Fibroblast of lung (primary cell): ENCODE results near the gene NOL4L. TPM values are rescaled to one million over a fixed set of nuclear protein-coding genes. Genes with fewer than 3 reads are reported as not detected.

ENCODE experiments used
- DNase-seq, 2 donors: peaks; one replicate each; pipeline versions ENCODE4 v3.0.0 to v3.0.0-alpha.2; 2010; ENCODE audit warnings: low read depth in 2 of 2
- H2AFZ ChIP-seq: 2 replicates; pipeline ENCODE4 v1.5.1; 2012; ENCODE audit warnings: low read length, control low read depth, inconsistent platforms
- H3K27ac ChIP-seq: 2 replicates; pipeline ENCODE4 v1.5.1; 2011; ENCODE audit warnings: low read length, control low read depth; ENCODE audit not compliant: insufficient read depth
- H3K27me3 ChIP-seq: 2 replicates; pipeline ENCODE4 v1.5.1; 2011; ENCODE audit warnings: mild to moderate bottlenecking, low read length; ENCODE audit not compliant: control insufficient read depth, insufficient read depth
- H3K36me3 ChIP-seq: 2 replicates; pipeline ENCODE4 v1.5.1; 2011; ENCODE audit warnings: low read length; ENCODE audit not compliant: control insufficient read depth, insufficient read depth
- H3K4me1 ChIP-seq: 2 replicates; pipeline ENCODE4 v1.5.1; 2011; ENCODE audit warnings: low read length; ENCODE audit not compliant: control insufficient read depth, insufficient read depth; ENCODE audit errors: extremely low read depth
- H3K4me2 ChIP-seq: 2 replicates; pipeline ENCODE4 v1.5.1; 2011; ENCODE audit warnings: low read length, control low read depth; ENCODE audit not compliant: insufficient read depth; ENCODE audit errors: extremely low read depth
- H3K4me3 ChIP-seq, 4 experiments: fragments of 200-600 bp in 1 of 4; sonication (generic) in 1 of 4; replicated peaks in 1 of 4; 2 replicates each; pipeline ENCODE4 v1.5.1; 2011 to 2016; ENCODE audit warnings: low read length in 4 of 4, low read depth in 3 of 4, mild to moderate bottlenecking in 3 of 4, control low read depth in 2 of 4, inconsistent platforms in 1 of 4, mixed read lengths in 1 of 4; ENCODE audit not compliant: insufficient read depth in 1 of 4; ENCODE audit errors: control extremely low read depth in 1 of 4
- H3K79me2 ChIP-seq: 2 replicates; pipeline ENCODE4 v1.5.1; 2012; ENCODE audit warnings: mild to moderate bottlenecking, low read length, inconsistent platforms; ENCODE audit not compliant: control insufficient read depth, insufficient read depth
- H3K9ac ChIP-seq: 2 replicates; pipeline ENCODE4 v1.5.1; 2011; ENCODE audit warnings: mild to moderate bottlenecking, low read length, control low read depth; ENCODE audit not compliant: insufficient read depth
- H3K9me3 ChIP-seq: 2 replicates; pipeline ENCODE4 v1.5.1; 2012; ENCODE audit warnings: low read depth, low read length; ENCODE audit not compliant: control insufficient read depth, insufficient read depth
- H4K20me1 ChIP-seq: 2 replicates; pipeline ENCODE4 v1.5.1; 2011; ENCODE audit warnings: low read length; ENCODE audit not compliant: control insufficient read depth, insufficient read depth; ENCODE audit errors: extremely low read depth
- EZH2 ChIP-seq: IDR thresholded peaks from 2 replicates; pipeline ENCODE4 v1.5.1; 2012; ENCODE audit warnings: low read length, control low read depth, mild to moderate bottlenecking; ENCODE audit errors: missing control alignments
- polyA plus RNA-seq, 2 donors: library from polyadenylated mRNA; depleted of rRNA in 1 of 2; stranded (reverse) in 1 of 2; unstranded in 1 of 2; fragments of >200 nt; gene quantifications; 2 replicates each; pipeline ENCODE4 v1.2.1, GENCODE V29; 2011 to 2012; ENCODE audit warnings: missing spikeins in 1 of 2
- total RNA-seq: library from RNA; depleted of rRNA; stranded (reverse); fragments of >200 nt; gene quantifications from 2 replicates; pipeline ENCODE4 v1.2.1, GENCODE V29; 2014
- TF ChIP-seq, protein P1 (sequence below), 2 donors: IDR thresholded peaks in 1 of 2; conservative IDR thresholded peaks in 1 of 2; 1 replicate in 1 of 2; 2 replicates in 1 of 2; pipeline ENCODE4 v1.5.1; 2011 to 2012; ENCODE audit warnings: low read length in 2 of 2, control low read depth in 1 of 2, inconsistent platforms in 1 of 2, low read depth in 1 of 2, mild to moderate bottlenecking in 1 of 2

Gene NOL4L
- total and polyA plus RNA-seq, 2 donors (not counting 1 experiment from before 2014, with no cell fraction given), result 3.2 to 4.0 TPM

DNA sequence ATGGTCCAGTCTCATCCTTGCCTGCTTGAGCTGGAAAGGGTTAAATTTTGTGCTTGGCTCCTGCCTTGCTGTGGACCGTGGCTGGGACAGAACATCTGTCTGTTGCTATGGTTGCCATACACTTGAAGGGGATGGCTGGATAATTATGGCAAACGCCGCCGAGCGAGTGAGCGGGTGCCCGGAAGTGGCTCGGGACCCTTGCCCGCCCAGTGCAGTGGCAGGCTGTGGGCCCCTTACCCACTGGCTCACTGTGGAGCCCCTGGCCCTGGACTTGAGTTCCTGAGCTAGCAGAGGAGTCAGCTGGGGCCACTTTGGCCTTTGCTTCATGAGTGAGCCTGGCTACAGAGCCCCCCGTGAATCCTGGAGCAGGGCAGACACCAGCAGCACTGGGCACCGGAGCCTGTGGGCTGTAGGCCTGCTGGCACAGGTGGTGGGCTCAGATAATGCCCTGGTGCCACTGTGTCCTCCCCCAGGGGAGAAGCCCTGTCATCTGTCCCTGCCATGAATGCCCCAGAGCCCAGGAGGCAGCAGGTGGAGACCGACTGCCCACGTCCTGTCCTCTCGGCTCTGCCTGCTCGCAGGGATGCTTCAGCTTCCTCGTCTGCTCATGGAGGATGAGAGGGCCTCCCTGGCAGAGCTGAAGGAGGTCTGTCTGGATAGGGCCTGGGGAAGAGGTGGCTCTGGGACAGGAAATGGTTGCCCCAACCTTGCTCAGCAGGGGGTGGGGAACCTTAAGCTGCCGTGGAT, 25.5 kb upstream of the NOL4L start:
- H4K20me1 ChIP-seq, result no peaks in the 10 kb centered on the region
- DNase-seq, result no peak
- no peaks in the 10 kb centered on the region for H3K9me3 ChIP-seq
- no peaks in the 10 kb centered on the region for H3K36me3 ChIP-seq
- H3K9ac ChIP-seq, result no peak overlapping the region
- TF ChIP-seq EZH2, result no peak
- TF ChIP-seq, protein P1, sequence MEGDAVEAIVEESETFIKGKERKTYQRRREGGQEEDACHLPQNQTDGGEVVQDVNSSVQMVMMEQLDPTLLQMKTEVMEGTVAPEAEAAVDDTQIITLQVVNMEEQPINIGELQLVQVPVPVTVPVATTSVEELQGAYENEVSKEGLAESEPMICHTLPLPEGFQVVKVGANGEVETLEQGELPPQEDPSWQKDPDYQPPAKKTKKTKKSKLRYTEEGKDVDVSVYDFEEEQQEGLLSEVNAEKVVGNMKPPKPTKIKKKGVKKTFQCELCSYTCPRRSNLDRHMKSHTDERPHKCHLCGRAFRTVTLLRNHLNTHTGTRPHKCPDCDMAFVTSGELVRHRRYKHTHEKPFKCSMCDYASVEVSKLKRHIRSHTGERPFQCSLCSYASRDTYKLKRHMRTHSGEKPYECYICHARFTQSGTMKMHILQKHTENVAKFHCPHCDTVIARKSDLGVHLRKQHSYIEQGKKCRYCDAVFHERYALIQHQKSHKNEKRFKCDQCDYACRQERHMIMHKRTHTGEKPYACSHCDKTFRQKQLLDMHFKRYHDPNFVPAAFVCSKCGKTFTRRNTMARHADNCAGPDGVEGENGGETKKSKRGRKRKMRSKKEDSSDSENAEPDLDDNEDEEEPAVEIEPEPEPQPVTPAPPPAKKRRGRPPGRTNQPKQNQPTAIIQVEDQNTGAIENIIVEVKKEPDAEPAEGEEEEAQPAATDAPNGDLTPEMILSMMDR (conservative IDR thresholded peaks at IDR 0.05 in 1 of 2, IDR thresholded peaks at IDR 0.05 in 1 of 2; ENCODE audit: low read depth in 1 of 2, low read length in 2 of 2), result no peak
- no peak overlapping the region for H2AFZ ChIP-seq
- no peak overlapping the region for H3K4me3 ChIP-seq
- H3K4me2 ChIP-seq, result no peak overlapping the region
- H3K4me1 ChIP-seq, result no peaks in the 10 kb centered on the region
- no peak overlapping the region for H3K27ac ChIP-seq
- peaks cover 25% of the 10 kb centered on the region for H3K27me3 ChIP-seq
- H3K79me2 ChIP-seq, result no peaks in the 10 kb centered on the region

DNA sequence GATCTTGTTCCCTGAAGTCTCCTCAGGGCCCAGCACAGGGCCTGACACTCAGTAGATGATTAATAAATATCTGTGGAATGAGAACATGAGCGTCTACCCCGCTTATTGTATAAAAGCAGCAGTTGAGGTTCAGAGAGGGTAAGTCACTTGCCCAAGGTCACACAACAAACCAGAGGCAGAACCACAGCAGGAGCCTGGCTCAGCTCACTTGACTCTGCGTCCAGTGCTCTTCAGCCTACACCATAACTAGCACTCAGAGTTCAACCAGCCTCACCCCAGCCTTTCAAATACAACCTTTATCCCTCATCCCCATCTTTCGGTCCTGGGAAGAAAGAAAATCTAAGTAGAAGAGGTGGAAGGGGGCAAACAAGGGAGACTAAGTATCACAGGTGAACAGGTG, 24.9 kb upstream of the NOL4L start:
- Histone ChIP-seq H3K9ac (no peak overlapping the region), H3K4me2 (no peak overlapping the region), H3K27me3 (peaks cover 27% of the 10 kb centered on the region), H3K4me1 (no peaks in the 10 kb centered on the region), H3K27ac (no peak overlapping the region), H3K4me3 (no peak overlapping the region), H3K79me2 (no peaks in the 10 kb centered on the region), H3K36me3 (no peaks in the 10 kb centered on the region), H3K9me3 (no peaks in the 10 kb centered on the region), H2AFZ (no peak overlapping the region), H4K20me1 (no peaks in the 10 kb centered on the region)
- DNase-seq, result no peak
- TF ChIP-seq, protein P1 (conservative IDR thresholded peaks at IDR 0.05 in 1 of 2, IDR thresholded peaks at IDR 0.05 in 1 of 2; ENCODE audit: low read depth in 1 of 2, low read length in 2 of 2), result no peak
- no peak for TF ChIP-seq EZH2

DNA sequence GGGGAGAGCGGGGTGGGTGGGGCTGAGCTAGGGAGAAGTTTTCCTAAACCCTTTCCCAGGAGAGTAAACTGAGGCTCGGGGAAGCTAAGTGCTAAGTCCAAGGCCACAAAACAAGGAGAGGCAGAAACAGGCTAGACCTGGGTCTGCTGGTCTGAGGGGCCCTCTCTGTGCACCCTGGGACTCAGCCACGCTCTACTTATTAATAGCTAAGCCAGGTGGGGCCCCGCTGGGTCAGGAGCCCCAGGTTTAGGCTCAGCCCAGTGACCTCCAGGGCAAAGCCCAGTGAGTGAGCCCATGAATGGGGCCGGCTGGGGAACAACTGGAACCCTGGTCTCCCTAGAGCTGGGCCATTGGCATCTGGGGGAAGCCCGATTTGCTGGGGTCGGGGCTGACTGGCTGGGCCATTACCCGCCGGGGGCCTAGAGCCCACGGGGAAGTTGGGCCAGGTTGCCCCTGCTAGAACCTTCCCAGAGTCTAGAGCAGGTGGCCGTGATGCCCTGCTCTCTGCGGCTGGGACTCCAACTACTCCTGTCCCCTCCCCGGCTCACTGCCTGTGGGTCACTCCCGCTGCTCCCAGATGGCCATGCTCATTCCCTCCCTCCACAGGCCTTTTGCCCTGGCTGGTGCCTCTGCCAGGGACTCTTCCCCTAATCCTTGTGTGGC, 24.1 kb upstream of the NOL4L start:
- no peak overlapping the region for H3K9ac ChIP-seq
- H3K9me3 ChIP-seq, result no peaks in the 10 kb centered on the region
- no peaks in the 10 kb centered on the region for H3K79me2 ChIP-seq
- no peak overlapping the region for H2AFZ ChIP-seq
- H3K4me3 ChIP-seq, result no peak overlapping the region
- H3K36me3 ChIP-seq, result no peaks in the 10 kb centered on the region
- no peaks in the 10 kb centered on the region for H3K4me1 ChIP-seq
- TF ChIP-seq, protein P1 (conservative IDR thresholded peaks at IDR 0.05 in 1 of 2, IDR thresholded peaks at IDR 0.05 in 1 of 2; ENCODE audit: low read depth in 1 of 2, low read length in 2 of 2), result no peak
- no peak for TF ChIP-seq EZH2
- no peaks in the 10 kb centered on the region for H4K20me1 ChIP-seq
- no peak for DNase-seq
- H3K4me2 ChIP-seq, result no peak overlapping the region
- H3K27ac ChIP-seq, result no peak overlapping the region
- H3K27me3 ChIP-seq, result peaks cover 33% of the 10 kb centered on the region
